ENCODE results near the gene PYCR2. TPM values are rescaled to one million over a fixed set of nuclear protein-coding genes. Genes with fewer than 3 reads are reported as not detected.
A peak's percentile ranks its signal among the peaks of the same experiment; 100 is the strongest.

The PYCR2 gene
- total RNA-seq, 2 donors from 2014 or later, result 34.2 to 52.4 TPM

GRCh38 chr1:225914947-225915346 is 9.1 kb downstream of the PYCR2 start:
- ATAC-seq (no peak), DNase-seq (no peak)
- intact Hi-C loops (cut with DNase I), result no loop called here
- no peak overlapping the region for H3K27ac ChIP-seq
- no peak overlapping the region for H3K4me3 ChIP-seq
- H3K9me3 ChIP-seq, result no peaks in the 10 kb centered on the region
- no peaks in the 10 kb centered on the region for H3K36me3 ChIP-seq (replicated peaks in 1 of 2; ENCODE audit: insufficient read depth in 1 of 2, low read depth in 2 of 2)
- H3K4me1 ChIP-seq, result peaks cover 34% of the 10 kb centered on the region
- no peaks in the 10 kb centered on the region for H3K27me3 ChIP-seq
- TF ChIP-seq POLR2A (IDR thresholded peaks at IDR 0.05) (no peak), CTCF (IDR thresholded peaks at IDR 0.05) (no peak)
- WGBS, 2 donors, result 90 to 92% methylated on average over 6 of the region's 6 CpGs

- no peak for ATAC-seq
- TF ChIP-seq CTCF (IDR thresholded peaks at IDR 0.05), result no peak
- no peak for TF ChIP-seq POLR2A (IDR thresholded peaks at IDR 0.05)
- H3K4me3 ChIP-seq, result no peak overlapping the region
- peaks cover 32% of the 10 kb centered on the region for H3K4me1 ChIP-seq
- H3K27ac ChIP-seq, result no peak overlapping the region
- WGBS, 2 donors, result 79 to 81% methylated on average over 5 to 6 of the region's 6 CpGs
- DNase-seq, result no peak
- no peaks in the 10 kb centered on the region for H3K9me3 ChIP-seq
- intact Hi-C loops (cut with DNase I), result no loop called here
- no peaks in the 10 kb centered on the region for H3K27me3 ChIP-seq
- H3K36me3 ChIP-seq (replicated peaks in 1 of 2; ENCODE audit: insufficient read depth in 1 of 2, low read depth in 2 of 2), result no peaks in the 10 kb centered on the region
These were observed 9.7 kb downstream of the PYCR2 start for GRCh38 chr1:225914391-225914790.

- H3K27ac ChIP-seq, result peak overlapping the region in 3 of 4 donors; percentile 11 to 47 (median 27)
- peak; percentile 63 to 80 (median 75) for DNase-seq
- peaks cover 24% of the 10 kb centered on the region for H3K4me1 ChIP-seq
- intact Hi-C loops (cut with DNase I), result no loop called here
- ATAC-seq, result peak; percentile 92
- H3K36me3 ChIP-seq (replicated peaks in 1 of 2; ENCODE audit: insufficient read depth in 1 of 2, low read depth in 2 of 2), result no peaks in the 10 kb centered on the region
- WGBS, 2 donors, result 31 to 54% methylated on average over 23 to 49 of the region's 53 CpGs
- TF ChIP-seq POLR2A (IDR thresholded peaks at IDR 0.05) (no peak), CTCF (IDR thresholded peaks at IDR 0.05) (peak; percentile 85 to 99 (median 91))
- no peak overlapping the region for H3K4me3 ChIP-seq
- H3K27me3 ChIP-seq, result no peaks in the 10 kb centered on the region
- H3K9me3 ChIP-seq, result no peaks in the 10 kb centered on the region
These were observed 12.6 kb downstream of the PYCR2 start for GRCh38 chr1:225911191-225912130.

- no peak overlapping the region for H3K4me3 ChIP-seq
- DNase-seq, result no peak
- H3K27me3 ChIP-seq, result no peaks in the 10 kb centered on the region
- intact Hi-C loops (cut with DNase I), result no loop called here
- no peaks in the 10 kb centered on the region for H3K36me3 ChIP-seq (replicated peaks in 1 of 2; ENCODE audit: insufficient read depth in 1 of 2, low read depth in 2 of 2)
- no peaks in the 10 kb centered on the region for H3K9me3 ChIP-seq
- TF ChIP-seq CTCF (IDR thresholded peaks at IDR 0.05) (no peak), POLR2A (IDR thresholded peaks at IDR 0.05) (no peak)
- no peak for ATAC-seq
- H3K4me1 ChIP-seq, result peaks cover 24% of the 10 kb centered on the region
- WGBS, 2 donors, result 83 to 100% methylated on average over 1 of the region's 1 CpG
- H3K27ac ChIP-seq, result peak overlapping the region in 3 of 4 donors; percentile 27 to 66 (median 27)
These were observed 14.6 kb downstream of the PYCR2 start for GRCh38 chr1:225909477-225909876.

All from body of pancreas (tissue), 4 donors.